Gastroesophageal sphincter (tissue), 4 donors: Measurements from ENCODE around the gene PLXNA2. TPM values are rescaled to one million over a fixed set of nuclear protein-coding genes. Genes with fewer than 3 reads are reported as not detected.

ENCODE experiments used
- ATAC-seq: fragments of 150-250 bp; one replicate; pipeline ENCODE4 v1.9.1; 2016; ENCODE audit warnings: mild to moderate bottlenecking, moderate library complexity
- H3K27ac ChIP-seq, 4 donors: fragments of 200-600 bp; sonication (generic) in 3 of 4; 1 replicate in 3 of 4; 2 replicates in 1 of 4; pipeline ENCODE4 v1.5.1; 2016 to 2019
- H3K27me3 ChIP-seq: fragments of 200-600 bp; sonication (generic); one replicate; pipeline ENCODE4 v1.5.1; 2019
- H3K36me3 ChIP-seq, 2 donors: fragments of 200-600 bp; sonication (generic); one replicate each; pipeline ENCODE4 v1.5.1; 2019; ENCODE audit warnings: control low read depth in 1 of 2
- H3K4me1 ChIP-seq, 3 donors: fragments of 200-600 bp; sonication (generic); 1 replicate in 2 of 3; 2 replicates in 1 of 3; pipeline ENCODE4 v1.5.1; 2016 to 2019; ENCODE audit warnings: control low read depth in 2 of 3
- H3K4me3 ChIP-seq, 2 donors: fragments of 200-600 bp; sonication (generic); one replicate each; pipeline ENCODE4 v1.5.1; 2019; ENCODE audit warnings: mild to moderate bottlenecking in 1 of 2, moderate library complexity in 1 of 2
- H3K9me3 ChIP-seq, 3 donors: fragments of 200-600 bp; sonication (generic); one replicate each; pipeline ENCODE4 v1.5.1; 2017 to 2019; ENCODE audit warnings: control low read depth in 2 of 3
- CTCF ChIP-seq, 4 experiments: fragments of 200-600 bp in 2 of 4; fragments of 450-650 bp in 2 of 4; sonication (generic) in 1 of 4; IDR thresholded peaks; one replicate each; pipeline ENCODE4 v1.5.1; 2017 to 2019; ENCODE audit warnings: antibody characterized with exemption in 4 of 4, mild to moderate bottlenecking in 2 of 4, moderate library complexity in 2 of 4
- EP300 ChIP-seq: sonication (generic); formaldehyde crosslinking; IDR thresholded peaks from one replicate; pipeline ENCODE4 v1.6.1; 2017; ENCODE audit warnings: antibody characterized with exemption, mild to moderate bottlenecking
- POLR2A ChIP-seq, 2 donors: fragments of 450-650 bp; IDR thresholded peaks; one replicate each; pipeline ENCODE4 v1.6.1; 2017; ENCODE audit warnings: antibody characterized with exemption in 2 of 2, mild to moderate bottlenecking in 2 of 2, moderate library complexity in 1 of 2
- POLR2AphosphoS5 ChIP-seq: sonication (generic); formaldehyde crosslinking; IDR thresholded peaks from one replicate; pipeline ENCODE4 v1.6.1; 2017; ENCODE audit warnings: antibody characterized with exemption
- WGBS, 2 donors: methylation state at CpG; one replicate each; pipeline ENCODE4 v1.1.5; 2018; ENCODE audit warnings: low coverage in 1 of 2; 5-methylcytosine and 5-hydroxymethylcytosine counted together
- total RNA-seq, 4 donors: library from RNA; depleted of rRNA; stranded (reverse); fragments of >200 nt; gene quantifications; one replicate each; pipeline ENCODE4 v1.1.0, GENCODE V29; 2016

Gene PLXNA2
- total RNA-seq, 4 donors from 2014 or later = 12.5 to 38.3 (median 32.0) TPM

GRCh38 chr1:208100106-208100505, 144.1 kb downstream of the PLXNA2 start:
- no peak overlapping the region for H3K4me3 ChIP-seq
- no peak overlapping the region for H3K27ac ChIP-seq
- 57 to 73% methylated on average over 3 to 4 of the region's 4 CpGs for WGBS, 2 donors
- no peaks in the 10 kb centered on the region for H3K9me3 ChIP-seq
- H3K4me1 ChIP-seq = peaks cover 0 to 24% (median 7%) of the 10 kb centered on the region in 3 donors
- H3K27me3 ChIP-seq = no peaks in the 10 kb centered on the region
- no peak for TF ChIP-seq POLR2A (IDR thresholded peaks at IDR 0.05)
- no peak for TF ChIP-seq CTCF (IDR thresholded peaks at IDR 0.05)
- no peak for TF ChIP-seq EP300
- no peak for TF ChIP-seq POLR2AphosphoS5
- ATAC-seq = no peak
- peaks cover 0 to 45% of the 10 kb centered on the region in 2 donors for H3K36me3 ChIP-seq

- no peaks in the 10 kb centered on the region for H3K9me3 ChIP-seq
- H3K4me3 ChIP-seq = no peak overlapping the region
- no peaks in the 10 kb centered on the region for H3K27me3 ChIP-seq
- no peak for ATAC-seq
- no peak overlapping the region for H3K27ac ChIP-seq
- peaks cover 0 to 24% (median 7%) of the 10 kb centered on the region in 3 donors for H3K4me1 ChIP-seq
- peaks cover 0 to 51% of the 10 kb centered on the region in 2 donors for H3K36me3 ChIP-seq
- TF ChIP-seq POLR2AphosphoS5 = no peak
- no peak for TF ChIP-seq EP300
- no peak for TF ChIP-seq POLR2A (IDR thresholded peaks at IDR 0.05)
- TF ChIP-seq CTCF (IDR thresholded peaks at IDR 0.05) = no peak
- WGBS, 2 donors = 85 to 100% methylated on average over 3 of the region's 7 CpGs
These were observed 145.4 kb downstream of the PLXNA2 start for GRCh38 chr1:208098773-208099172.

- Histone ChIP-seq H3K4me3 (no peak overlapping the region), H3K4me1 (peaks cover 0 to 22% (median 11%) of the 10 kb centered on the region in 3 donors), H3K27me3 (no peaks in the 10 kb centered on the region), H3K9me3 (no peaks in the 10 kb centered on the region), H3K27ac (no peak overlapping the region), H3K36me3 (peaks cover 0 to 93% of the 10 kb centered on the region in 2 donors)
- TF ChIP-seq EP300 = no peak
- TF ChIP-seq CTCF (IDR thresholded peaks at IDR 0.05) = peak; percentile 38 to 73 (median 54)
- ATAC-seq = no peak
- WGBS, 2 donors = 74 to 90% methylated on average over 2 to 4 of the region's 4 CpGs
These were observed 150.1 kb downstream of the PLXNA2 start for GRCh38 chr1:208093754-208094719.

GRCh38 chr1:208093046-208093445, 151.1 kb downstream of the PLXNA2 start:
- H3K36me3 ChIP-seq = peaks cover 0 to 95% of the 10 kb centered on the region in 2 donors
- WGBS, 2 donors = 92 to 100% methylated on average over 2 to 3 of the region's 3 CpGs
- no peak overlapping the region for H3K27ac ChIP-seq
- TF ChIP-seq EP300 (no peak), POLR2AphosphoS5 (no peak), CTCF (IDR thresholded peaks at IDR 0.05) (no peak), POLR2A (IDR thresholded peaks at IDR 0.05) (no peak)
- ATAC-seq = no peak
- H3K4me1 ChIP-seq = peaks cover 0 to 24% (median 11%) of the 10 kb centered on the region in 3 donors
- no peaks in the 10 kb centered on the region for H3K9me3 ChIP-seq
- no peaks in the 10 kb centered on the region for H3K27me3 ChIP-seq
- no peak overlapping the region for H3K4me3 ChIP-seq
